NCI-H1930 (cell line): ENCODE data around the gene RAB31.

Experiments used
- DNase-seq, 2 experiments: peaks; one replicate each; lab custom pipeline; 2025; lab: John Stamatoyannopoulos, UW

RAB31 gene

GRCh38 chr18:9865764-9866490, 157.8 kb downstream of the RAB31 start:
- DNase-seq: no peak

- DNase-seq: no peak
Measured at GRCh38 chr18:9866627-9867026, 158.5 kb downstream of the RAB31 start.

GRCh38 chr18:9867071-9867594, 159.0 kb downstream of the RAB31 start:
- no peak for DNase-seq

- DNase-seq: no peak
Measured at GRCh38 chr18:9868857-9869714, 161.0 kb downstream of the RAB31 start.

DNA sequence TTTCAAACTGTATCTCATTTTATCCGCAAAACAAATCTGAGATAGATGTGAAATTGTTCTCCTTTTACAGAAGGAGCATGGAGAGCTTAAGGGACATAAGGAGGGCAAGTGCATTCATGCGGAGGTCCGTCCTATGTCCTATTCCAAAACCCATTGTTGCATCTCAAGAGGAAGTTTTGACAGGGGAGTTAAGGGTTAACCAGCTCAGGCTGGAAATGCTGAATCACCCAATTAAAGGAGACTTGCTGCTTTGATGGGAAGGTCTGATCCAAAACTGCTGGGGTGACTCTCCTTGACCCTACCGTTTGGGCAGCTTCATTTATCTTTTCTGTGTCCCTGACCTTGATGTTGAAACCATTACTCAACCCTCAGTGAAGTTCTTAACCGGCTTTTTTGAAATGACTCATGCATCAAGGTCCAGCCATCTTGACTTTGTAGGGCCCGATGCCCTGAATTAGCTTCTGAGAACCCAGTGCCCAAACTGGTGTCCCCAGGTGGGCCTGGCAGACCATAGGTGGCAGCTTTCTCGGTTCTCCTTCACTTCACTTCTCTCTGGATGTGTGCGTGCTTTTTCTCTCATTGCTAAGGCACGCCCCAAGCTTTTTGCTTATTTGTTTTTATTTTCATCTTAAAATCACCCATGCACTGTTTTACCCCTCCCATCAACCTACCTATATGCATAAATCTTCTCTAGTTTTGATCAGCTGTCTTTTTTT, 161.8 kb downstream of the RAB31 start:
- no peak for DNase-seq

- DNase-seq: no peak
Measured at GRCh38 chr18:9870431-9871008, 162.4 kb downstream of the RAB31 start.

DNA sequence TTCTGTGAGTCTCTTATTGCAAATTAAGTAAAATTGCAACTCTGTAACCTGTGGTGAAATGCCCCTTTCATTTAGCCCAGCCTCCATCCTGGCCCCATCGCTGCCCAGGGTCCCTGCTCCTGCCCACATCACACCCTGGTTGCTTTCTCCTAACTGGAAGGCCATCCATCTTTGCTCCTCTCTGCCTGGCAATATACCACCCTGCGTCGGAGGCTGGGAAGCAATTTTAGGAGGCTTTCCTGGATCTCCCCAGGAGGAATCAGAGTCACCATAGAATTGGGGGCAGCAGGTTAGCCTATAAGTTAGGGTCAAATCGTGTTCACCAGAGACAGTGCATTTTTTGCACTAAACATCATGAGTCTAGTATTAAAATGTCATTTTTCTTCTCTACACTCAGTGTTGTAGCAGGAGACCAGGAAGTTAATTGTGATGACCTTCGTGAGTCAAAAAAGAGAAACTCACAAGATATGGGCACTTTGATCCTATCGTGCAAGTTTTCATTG, 163.2 kb downstream of the RAB31 start:
- no peak for DNase-seq

DNA sequence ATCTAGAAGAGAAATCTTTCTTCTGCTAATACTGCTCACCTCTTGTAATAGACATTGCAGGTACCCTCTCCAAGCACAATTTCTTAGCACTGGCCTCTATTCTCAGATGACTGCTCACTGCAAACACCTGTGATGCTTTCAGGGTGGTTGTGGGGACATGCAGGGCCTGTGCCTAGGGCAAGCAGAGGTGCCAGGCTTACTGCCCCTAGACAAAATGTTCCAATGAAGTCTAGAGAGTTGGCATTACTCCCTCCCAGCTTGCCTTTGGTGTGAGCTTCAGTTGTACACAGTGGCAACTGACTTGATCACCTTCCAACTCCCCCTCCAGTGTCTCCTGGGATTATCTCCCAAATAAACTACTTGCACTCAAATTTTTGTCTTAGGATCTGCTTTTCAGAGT, 164.7 kb downstream of the RAB31 start:
- no peak for DNase-seq

- DNase-seq: no peak
Measured at GRCh38 chr18:9874728-9875127, 166.6 kb downstream of the RAB31 start.

DNA sequence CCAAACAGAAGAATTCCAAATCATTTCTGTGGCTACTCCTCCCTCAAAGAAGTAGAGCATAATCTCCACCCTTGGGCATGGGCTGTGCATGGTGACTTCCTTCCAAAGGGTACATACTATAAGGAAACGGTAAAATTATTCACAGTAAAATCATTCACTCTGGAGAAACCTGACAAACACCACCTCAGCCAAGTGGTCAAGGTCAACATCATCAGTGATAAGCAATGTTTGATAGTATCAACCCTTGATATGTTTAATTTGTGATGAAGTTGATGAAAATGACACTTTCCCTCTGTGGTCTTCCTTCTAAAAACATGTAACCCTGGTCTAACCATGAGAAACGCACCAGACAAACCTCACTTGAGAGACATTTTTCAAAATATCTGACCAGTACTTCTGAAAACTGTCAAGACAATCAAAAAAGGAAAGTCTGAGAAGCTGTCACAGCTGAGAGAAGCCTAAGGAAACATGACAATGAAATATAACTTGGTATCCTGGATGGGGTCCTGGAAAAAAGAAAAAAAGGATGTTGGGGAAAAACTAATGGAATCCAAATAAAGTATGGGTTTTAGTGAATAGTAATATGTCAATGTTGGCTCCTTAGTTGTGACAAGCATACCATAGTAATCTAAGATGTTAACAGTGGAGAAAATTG, 168.2 kb downstream of the RAB31 start:
- DNase-seq: no peak

GRCh38 chr18:9876867-9877654, 169.0 kb downstream of the RAB31 start:
- no peak for DNase-seq

- no peak for DNase-seq
Measured at GRCh38 chr18:9877655-9878014, 169.5 kb downstream of the RAB31 start.

DNA sequence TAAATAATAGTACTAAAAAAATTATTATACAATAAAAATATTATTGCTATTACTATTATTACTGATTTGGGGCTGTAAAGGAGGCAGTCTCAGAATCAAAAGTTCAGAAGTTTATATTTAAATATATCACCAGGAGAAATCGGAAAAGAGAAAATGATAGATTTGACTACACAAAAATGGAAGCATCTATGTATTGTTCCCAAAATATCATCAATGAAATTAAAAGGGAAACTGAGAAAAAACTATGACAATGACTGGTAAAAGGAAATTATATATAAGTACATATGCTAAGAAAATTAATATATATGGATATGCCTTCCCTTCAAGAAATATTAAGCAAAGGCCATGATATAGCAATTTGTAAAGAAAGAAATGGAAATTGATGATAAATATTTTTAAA, 170.0 kb downstream of the RAB31 start:
- no peak for DNase-seq

DNA sequence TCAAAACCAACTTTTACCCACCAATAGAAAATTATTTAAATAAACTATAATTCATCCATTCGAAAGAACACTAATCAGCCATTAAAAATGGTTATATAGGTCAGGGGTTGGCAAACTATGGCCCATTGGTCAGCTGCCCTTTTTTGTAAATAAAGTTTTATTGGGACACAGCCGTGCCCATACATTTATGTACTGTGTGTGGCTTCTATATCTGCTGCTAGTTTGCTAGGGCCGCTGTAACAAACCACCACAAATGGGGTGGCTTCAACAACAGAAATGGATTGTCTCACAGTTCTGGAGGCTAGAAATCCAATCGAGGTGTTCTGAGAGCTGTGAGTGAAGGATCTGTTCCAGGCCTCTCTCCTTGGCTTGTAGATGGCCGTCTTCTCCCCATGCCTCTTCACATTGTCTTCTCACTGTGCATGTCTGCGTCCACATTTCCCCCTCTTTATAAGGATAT, 170.7 kb downstream of the RAB31 start:
- DNase-seq: no peak

DNA sequence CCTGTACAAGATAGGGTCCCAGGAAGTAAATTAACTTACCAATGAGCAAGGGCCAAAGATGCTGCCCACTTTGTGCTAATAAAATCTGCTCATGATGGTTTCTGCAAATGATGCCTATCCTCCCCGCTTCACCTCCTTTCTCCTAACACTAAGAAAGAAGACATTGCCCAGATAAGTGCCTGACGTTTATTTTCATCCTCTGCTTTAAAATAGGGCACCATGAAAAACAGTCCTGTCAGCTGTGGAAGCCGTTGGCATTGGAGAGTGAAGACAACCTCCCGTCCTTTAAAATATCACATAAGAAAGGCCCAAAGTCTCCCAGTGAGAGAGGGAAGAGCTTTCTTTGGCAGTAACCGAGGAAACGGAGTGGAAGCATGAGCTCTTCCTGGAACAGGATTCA, 176.0 kb downstream of the RAB31 start:
- no peak for DNase-seq

DNA sequence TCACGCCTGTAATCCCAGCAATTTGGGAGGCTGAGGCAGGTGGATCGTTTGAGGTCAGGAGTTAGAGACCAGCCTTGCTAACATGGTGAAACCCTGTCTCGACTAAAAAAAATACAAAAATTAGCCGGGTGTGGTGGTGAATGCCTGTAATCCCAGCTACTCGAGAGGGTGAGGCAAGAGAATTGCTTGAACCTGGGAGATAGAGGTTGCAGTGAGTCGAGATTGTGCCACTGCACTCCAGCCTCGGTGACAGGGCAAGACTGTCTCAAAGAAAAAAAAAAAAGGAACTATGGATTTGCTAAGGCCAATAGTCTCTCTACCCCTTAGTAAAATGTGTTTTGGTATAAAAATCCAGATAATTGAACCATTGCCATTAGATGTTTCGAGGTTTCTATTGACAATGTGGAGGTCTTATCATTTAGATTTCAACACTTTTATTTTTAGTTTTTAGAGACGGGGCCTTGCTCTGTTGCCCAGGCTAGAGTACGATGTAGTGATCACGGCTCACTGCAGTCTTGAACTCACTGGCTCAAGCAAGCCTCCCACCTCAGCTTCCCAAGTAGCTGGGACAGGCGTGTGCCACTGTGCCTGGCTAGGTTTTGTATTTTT, 176.5 kb downstream of the RAB31 start:
- DNase-seq: no peak

DNA sequence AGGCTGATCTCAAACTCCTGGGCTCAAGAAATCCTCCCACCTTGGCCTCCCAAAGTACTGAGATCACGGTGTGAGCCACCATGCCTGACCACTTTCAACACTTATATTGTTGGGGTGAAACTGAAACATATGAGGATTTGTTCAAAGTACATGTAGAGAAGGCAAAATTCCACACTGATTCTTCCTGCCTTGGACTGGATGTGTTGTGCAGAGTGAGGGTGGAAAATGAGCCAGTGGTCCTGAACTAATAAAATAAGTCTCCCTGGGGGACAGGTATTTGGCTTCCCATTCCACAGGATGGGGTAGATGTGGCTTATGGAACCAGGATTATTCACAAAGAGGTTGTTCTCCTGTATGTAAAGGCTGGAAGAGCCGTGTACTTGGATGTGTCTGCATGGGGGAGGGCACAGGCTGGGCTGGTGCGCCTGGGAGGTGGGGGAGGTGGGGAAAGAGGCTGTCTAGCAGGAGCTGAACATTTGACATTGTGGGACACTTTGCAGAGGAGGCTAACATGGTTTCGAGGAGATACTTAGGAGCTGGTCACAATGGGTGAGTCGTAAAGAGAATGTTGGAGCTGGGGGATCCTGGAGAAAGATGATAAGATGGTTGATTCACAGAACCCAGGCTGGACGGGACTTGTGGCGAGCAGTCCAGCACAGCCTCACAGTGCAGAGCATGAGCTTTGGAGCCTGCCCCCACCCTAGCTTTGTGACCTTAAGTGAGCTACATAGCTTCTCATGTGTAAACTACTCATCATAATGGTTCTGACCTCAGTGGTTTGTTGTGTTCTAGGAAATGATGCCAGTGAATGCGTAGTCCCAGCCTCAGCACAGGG, 177.3 kb downstream of the RAB31 start, which contains the start of gene TXNDC2:
Gene TXNDC2, plus strand, starts transcription at position 804 of the 835 bp plus-strand sequence. CDS start 708 bp downstream, outside the sequence.
- DNase-seq: no peak

- no peak for DNase-seq
Measured at GRCh38 chr18:9886005-9886348, 177.9 kb downstream of the RAB31 start.

DNA sequence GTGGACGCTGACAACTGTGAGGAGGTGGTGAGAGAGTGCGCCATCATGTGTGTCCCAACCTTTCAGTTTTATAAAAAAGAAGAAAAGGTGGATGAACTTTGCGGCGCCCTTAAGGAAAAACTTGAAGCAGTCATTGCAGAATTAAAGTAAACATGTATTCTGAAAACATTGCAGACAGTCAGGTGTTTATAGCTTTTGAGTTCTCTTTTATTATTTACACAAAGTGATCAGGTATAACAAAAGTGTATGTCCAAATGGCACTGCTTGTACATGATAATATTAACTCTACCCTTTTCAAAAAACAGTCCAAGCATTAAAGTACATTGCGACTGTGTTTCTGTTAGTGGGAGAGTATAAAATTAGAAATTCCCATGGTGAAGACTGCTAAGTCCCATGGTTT, 179.9 kb downstream of the RAB31 start:
- no peak for DNase-seq
